Natural killer cell treated with Interleukin-12 subunit alpha and Interleukin-12 subunit beta and Interleukin-15 and Interleukin-18, amount 100 ng/mL, for 72 hours (primary cell): ENCODE data around the gene MAEL. TPM values are rescaled to one million over a fixed set of nuclear protein-coding genes. Genes with fewer than 3 reads are reported as not detected.

Experiments
- ATAC-seq, 2 donors: fragments of 150-1000 bp; cut with Tn5 transposase in 1 of 2; sonication (Bioruptor Pico), chemical (Tn5 transposase) in 1 of 2; 2 replicates each; pipeline ENCODE4 v1.10.0; 2021
- DNase-seq: peaks from one replicate; pipeline ENCODE4 v3.0.0; 2022; ENCODE audit warnings: low spot score
- H3K27ac Mint-ChIP-seq, 2 donors: 1 replicate in 1 of 2; 2 replicates in 1 of 2; pipeline ENCODE4 v1.8.0; 2022; ENCODE audit warnings: mixed read lengths in 2 of 2, mild to moderate bottlenecking in 1 of 2, moderate library complexity in 1 of 2
- H3K27me3 Mint-ChIP-seq, 2 donors: 1 replicate in 1 of 2; 2 replicates in 1 of 2; pipeline ENCODE4 v1.8.0; 2022; ENCODE audit warnings: mixed read lengths in 2 of 2
- H3K36me3 Mint-ChIP-seq: one replicate; pipeline ENCODE4 v1.8.0; 2022; ENCODE audit warnings: mixed read lengths
- H3K4me1 Mint-ChIP-seq, 2 donors: 1 replicate in 1 of 2; 2 replicates in 1 of 2; pipeline ENCODE4 v1.8.0; 2022; ENCODE audit warnings: low read depth in 2 of 2, mixed read lengths in 2 of 2, mild to moderate bottlenecking in 1 of 2
- H3K4me3 Mint-ChIP-seq: one replicate; pipeline ENCODE4 v1.8.0; 2022; ENCODE audit warnings: mixed read lengths
- H3K9me3 Mint-ChIP-seq: 2 replicates; pipeline ENCODE4 v1.8.0; 2022; ENCODE audit warnings: mixed read lengths
- total RNA-seq, 2 donors: library from RNA; stranded (reverse); gene quantifications; one replicate each; pipeline ENCODE4 v1.2.3, GENCODE V29; 2022

The MAEL gene
- not detected for total RNA-seq

DNA sequence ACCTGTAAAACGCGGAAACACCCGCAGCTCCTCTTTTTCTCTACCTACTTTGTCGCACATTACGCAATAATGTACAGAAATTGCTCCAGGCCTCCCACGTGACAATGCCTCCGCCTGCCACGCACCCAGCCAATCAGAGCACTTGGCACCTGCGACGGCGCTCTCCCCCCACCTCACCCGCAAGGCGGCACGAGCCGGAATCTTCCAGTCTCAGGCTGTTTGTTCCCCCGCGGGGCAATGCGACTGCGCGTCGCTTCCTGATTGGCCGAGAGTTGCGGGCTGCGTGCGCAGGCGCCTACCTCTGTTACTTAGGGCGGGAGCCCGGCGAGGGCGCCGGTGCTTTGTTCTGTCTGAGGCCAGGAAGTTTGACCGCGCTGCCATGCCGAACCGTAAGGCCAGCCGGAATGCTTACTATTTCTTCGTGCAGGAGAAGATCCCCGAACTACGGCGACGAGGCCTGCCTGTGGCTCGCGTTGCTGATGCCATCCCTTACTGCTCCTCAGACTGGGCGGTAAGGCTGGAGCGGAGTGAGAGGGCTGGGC lies at the start of gene MAEL:
TSS of gene MAEL (plus strand) at position 307 of the 542 bp plus-strand sequence. CDS start at position 380, 73 bp downstream.
- no peak within 1 kb of the TSS for H3K4me3 Mint-ChIP-seq
- H3K9me3 Mint-ChIP-seq: no peaks in the 10 kb centered on the region
- H3K27me3 Mint-ChIP-seq: peaks cover 29 to 34% of the 10 kb centered on the region in 2 donors
- no peak for DNase-seq
- H3K27ac Mint-ChIP-seq: no peak within 1 kb of the TSS
- ATAC-seq: no peak
- no peaks in the 10 kb centered on the region for H3K4me1 Mint-ChIP-seq
- H3K36me3 Mint-ChIP-seq: no peaks in the 10 kb centered on the region

DNA sequence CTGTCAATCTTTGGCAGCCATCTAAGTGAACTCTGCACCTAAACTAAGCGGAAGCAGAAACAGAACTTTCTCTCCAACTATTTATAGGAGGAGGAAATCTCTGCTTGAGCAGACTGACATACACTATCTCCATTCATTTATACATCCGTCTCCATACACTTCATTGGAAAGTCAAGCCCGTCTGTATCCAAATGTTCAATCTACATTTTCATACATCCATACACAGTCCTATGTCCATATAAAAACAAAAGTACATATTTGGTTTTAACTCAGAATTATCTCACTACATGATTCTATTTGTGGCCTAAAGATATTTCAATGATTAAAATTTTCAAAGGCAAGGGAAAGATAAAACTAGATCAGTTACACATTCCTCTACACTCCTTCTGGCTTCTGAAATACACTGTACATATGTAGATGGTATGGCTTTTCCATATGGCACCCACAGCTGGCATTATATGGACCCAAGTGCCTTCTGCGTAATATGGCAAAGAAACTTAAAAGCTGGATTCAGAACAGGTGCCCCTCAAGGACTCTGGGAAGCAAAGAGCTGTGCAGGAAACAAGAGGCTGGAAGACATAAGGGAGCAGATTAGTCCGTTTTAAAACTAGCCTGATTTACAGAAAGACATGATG lies 49.2 kb upstream of the MAEL start:
- Mint-ChIP-seq H3K4me3 (no peak overlapping the region), H3K9me3 (no peaks in the 10 kb centered on the region), H3K4me1 (peaks cover 0 to 4% of the 10 kb centered on the region in 2 donors), H3K27me3 (peaks cover 2 to 12% of the 10 kb centered on the region in 2 donors), H3K36me3 (no peaks in the 10 kb centered on the region), H3K27ac (no peak overlapping the region)
- no peak for ATAC-seq
- DNase-seq: no peak

- DNase-seq (no peak), ATAC-seq (no peak)
- H3K9me3 Mint-ChIP-seq: no peaks in the 10 kb centered on the region
- no peak overlapping the region for H3K4me3 Mint-ChIP-seq
- H3K36me3 Mint-ChIP-seq: no peaks in the 10 kb centered on the region
- H3K27me3 Mint-ChIP-seq: peaks cover 11 to 41% of the 10 kb centered on the region in 2 donors
- H3K27ac Mint-ChIP-seq: no peak overlapping the region
- peaks cover 6 to 7% of the 10 kb centered on the region in 2 donors for H3K4me1 Mint-ChIP-seq
Observed at GRCh38 chr1:166944186-166944967, 44.7 kb upstream of the MAEL start.

DNA sequence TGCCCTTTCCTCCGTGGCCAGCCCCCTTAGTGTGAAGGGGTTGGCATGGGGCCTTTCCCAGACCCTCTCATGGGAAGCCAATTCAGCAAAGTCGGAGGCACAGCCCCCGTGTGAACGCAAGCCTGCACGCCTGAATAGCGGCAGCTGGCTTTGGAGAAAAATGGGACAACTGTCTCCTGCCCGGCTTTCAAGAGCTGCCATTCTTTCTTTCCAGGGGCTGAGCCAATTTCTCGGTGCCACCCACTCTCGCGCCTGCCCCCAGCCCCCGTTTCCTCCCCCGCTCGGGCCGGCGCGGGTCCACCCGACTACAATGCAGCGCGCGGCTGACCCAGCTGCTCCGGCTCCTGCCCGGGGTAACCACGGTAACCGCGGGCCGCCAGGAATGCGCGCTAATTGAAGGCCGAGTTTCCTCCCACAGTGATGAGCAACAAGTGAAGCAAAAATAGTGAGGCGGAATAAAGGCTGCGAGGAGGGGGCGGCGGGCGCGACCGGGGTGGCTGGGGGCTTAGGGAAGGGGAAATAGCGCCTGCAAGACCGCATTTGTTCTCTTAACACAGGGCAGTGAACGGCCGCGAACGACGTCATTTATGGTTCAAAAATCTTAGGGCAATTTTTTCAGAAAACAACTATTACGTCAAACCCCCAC lies 41.6 kb upstream of the MAEL start:
- no peak overlapping the region for H3K27ac Mint-ChIP-seq
- no peaks in the 10 kb centered on the region for H3K36me3 Mint-ChIP-seq
- H3K4me1 Mint-ChIP-seq: peaks cover 6 to 7% of the 10 kb centered on the region in 2 donors
- ATAC-seq: peak; percentile 51 to 73
- no peaks in the 10 kb centered on the region for H3K9me3 Mint-ChIP-seq
- H3K4me3 Mint-ChIP-seq: peak overlapping the region; percentile 42
- H3K27me3 Mint-ChIP-seq: peaks cover 13 to 45% of the 10 kb centered on the region in 2 donors
- DNase-seq: no peak

GRCh38 chr1:166948856-166949350 lies 40.2 kb upstream of the MAEL start:
- no peaks in the 10 kb centered on the region for H3K36me3 Mint-ChIP-seq
- no peak for ATAC-seq
- DNase-seq: no peak
- no peak overlapping the region for H3K4me3 Mint-ChIP-seq
- H3K27me3 Mint-ChIP-seq: peaks cover 12 to 50% of the 10 kb centered on the region in 2 donors
- H3K4me1 Mint-ChIP-seq: peaks cover 6 to 7% of the 10 kb centered on the region in 2 donors
- no peaks in the 10 kb centered on the region for H3K9me3 Mint-ChIP-seq
- H3K27ac Mint-ChIP-seq: no peak overlapping the region

- H3K36me3 Mint-ChIP-seq: no peaks in the 10 kb centered on the region
- DNase-seq (no peak), ATAC-seq (no peak)
- H3K9me3 Mint-ChIP-seq: no peaks in the 10 kb centered on the region
- H3K4me3 Mint-ChIP-seq: no peak overlapping the region
- peaks cover 0 to 6% of the 10 kb centered on the region in 2 donors for H3K4me1 Mint-ChIP-seq
- H3K27me3 Mint-ChIP-seq: peaks cover 10 to 44% of the 10 kb centered on the region in 2 donors
- H3K27ac Mint-ChIP-seq: no peak overlapping the region
Observed at GRCh38 chr1:166950156-166950555, 38.9 kb upstream of the MAEL start.

DNA sequence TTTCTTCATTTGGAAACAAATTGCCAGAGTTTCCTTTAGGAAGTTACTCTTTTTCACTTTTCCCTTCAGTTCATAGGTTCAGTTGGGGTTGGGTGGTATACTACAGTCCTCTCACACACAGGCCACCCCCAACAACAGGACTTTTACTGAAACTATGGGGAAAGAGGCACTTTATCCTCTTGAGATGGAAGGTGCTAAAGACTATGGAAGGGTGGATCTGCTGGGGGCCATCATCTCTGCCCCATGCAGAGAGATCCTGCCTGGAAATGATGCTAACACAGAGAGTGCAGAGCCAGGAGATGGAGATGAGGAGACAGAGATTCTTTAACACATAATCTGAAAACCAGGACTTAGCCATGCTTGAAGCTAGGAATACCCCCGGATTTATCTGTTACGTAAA lies 38.0 kb upstream of the MAEL start:
- Mint-ChIP-seq H3K4me3 (no peak overlapping the region), H3K36me3 (no peaks in the 10 kb centered on the region), H3K27me3 (peaks cover 10 to 35% of the 10 kb centered on the region in 2 donors), H3K27ac (no peak overlapping the region), H3K4me1 (peaks cover 0 to 6% of the 10 kb centered on the region in 2 donors), H3K9me3 (no peaks in the 10 kb centered on the region)
- DNase-seq (no peak), ATAC-seq (no peak)

GRCh38 chr1:166952002-166952746 lies 36.9 kb upstream of the MAEL start:
- ATAC-seq (peak in 1 of 2 donors; percentile 43), DNase-seq (no peak)
- Mint-ChIP-seq H3K27ac (no peak overlapping the region), H3K9me3 (no peaks in the 10 kb centered on the region), H3K4me3 (no peak overlapping the region), H3K4me1 (peaks cover 0 to 6% of the 10 kb centered on the region in 2 donors), H3K27me3 (peaks cover 10 to 24% of the 10 kb centered on the region in 2 donors), H3K36me3 (no peaks in the 10 kb centered on the region)

DNA sequence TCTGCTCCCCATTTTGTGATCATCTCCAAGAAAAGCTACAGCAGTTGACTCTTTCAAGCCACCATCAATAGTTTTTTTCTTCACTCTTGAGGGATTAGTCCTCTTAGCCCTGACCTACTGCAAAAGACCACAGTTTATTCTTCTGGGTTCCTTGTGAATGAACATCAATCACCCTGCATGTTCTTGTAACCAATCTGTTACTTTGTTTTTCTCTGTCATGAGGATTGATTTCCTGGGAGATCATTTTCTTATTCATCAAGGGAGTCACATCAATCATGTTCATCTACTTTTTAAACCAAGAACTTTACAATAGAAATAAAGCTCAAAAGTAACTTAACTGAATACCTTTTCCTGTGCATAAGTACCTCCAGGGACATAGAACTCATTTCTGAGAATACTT lies 35.6 kb upstream of the MAEL start:
- Mint-ChIP-seq H3K4me3 (no peak overlapping the region), H3K27ac (no peak overlapping the region), H3K9me3 (no peaks in the 10 kb centered on the region), H3K4me1 (no peaks in the 10 kb centered on the region), H3K27me3 (peaks cover 4 to 19% of the 10 kb centered on the region in 2 donors), H3K36me3 (no peaks in the 10 kb centered on the region)
- DNase-seq (no peak), ATAC-seq (no peak)

DNA sequence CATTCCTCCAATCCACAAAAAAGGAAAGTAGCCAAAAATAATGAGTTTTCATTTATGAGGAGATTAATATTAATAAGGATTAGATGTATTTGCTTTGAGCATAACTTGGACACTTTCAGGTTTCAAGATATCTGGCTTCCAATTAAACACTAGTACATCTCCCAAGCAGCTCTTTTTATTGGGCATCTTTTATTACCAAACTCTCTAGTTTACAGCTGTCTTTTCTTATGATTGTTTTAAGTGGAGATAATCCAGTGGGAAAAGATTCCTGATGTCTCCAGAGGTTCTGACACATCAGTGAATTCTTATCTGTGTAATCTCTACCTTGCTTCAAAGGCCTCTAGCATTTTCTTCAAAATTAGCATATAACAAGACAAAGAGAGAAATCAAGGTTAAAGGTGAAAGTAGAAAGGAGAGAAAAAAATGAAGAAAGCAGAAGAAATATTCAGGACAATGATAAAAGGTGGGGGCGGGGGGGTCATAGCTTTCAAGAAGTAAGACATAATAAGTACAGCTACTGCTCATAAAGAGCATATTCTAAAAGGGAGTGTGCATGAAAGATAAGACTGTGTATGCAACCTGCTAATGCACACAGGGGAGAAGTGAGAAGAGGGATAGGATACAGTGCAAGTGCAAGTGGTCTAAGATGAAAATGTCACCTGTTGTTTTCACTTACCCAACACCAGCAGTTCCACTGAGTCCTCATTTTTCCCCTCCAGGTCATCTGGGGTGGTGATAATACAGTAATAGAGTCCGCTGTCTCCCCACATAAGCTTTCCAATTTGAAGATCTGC lies 32.8 kb upstream of the MAEL start:
- H3K4me1 Mint-ChIP-seq: no peaks in the 10 kb centered on the region
- no peaks in the 10 kb centered on the region for H3K9me3 Mint-ChIP-seq
- H3K27me3 Mint-ChIP-seq: peaks cover 5 to 23% of the 10 kb centered on the region in 2 donors
- DNase-seq: no peak
- no peaks in the 10 kb centered on the region for H3K36me3 Mint-ChIP-seq
- no peak overlapping the region for H3K4me3 Mint-ChIP-seq
- H3K27ac Mint-ChIP-seq: no peak overlapping the region
- ATAC-seq: no peak

- no peak overlapping the region for H3K4me3 Mint-ChIP-seq
- no peaks in the 10 kb centered on the region for H3K36me3 Mint-ChIP-seq
- no peaks in the 10 kb centered on the region for H3K9me3 Mint-ChIP-seq
- peaks cover 5 to 23% of the 10 kb centered on the region in 2 donors for H3K27me3 Mint-ChIP-seq
- H3K27ac Mint-ChIP-seq: no peak overlapping the region
- H3K4me1 Mint-ChIP-seq: no peaks in the 10 kb centered on the region
- no peak for DNase-seq
- no peak for ATAC-seq
Observed at GRCh38 chr1:166956872-166957271, 32.2 kb upstream of the MAEL start.

DNA sequence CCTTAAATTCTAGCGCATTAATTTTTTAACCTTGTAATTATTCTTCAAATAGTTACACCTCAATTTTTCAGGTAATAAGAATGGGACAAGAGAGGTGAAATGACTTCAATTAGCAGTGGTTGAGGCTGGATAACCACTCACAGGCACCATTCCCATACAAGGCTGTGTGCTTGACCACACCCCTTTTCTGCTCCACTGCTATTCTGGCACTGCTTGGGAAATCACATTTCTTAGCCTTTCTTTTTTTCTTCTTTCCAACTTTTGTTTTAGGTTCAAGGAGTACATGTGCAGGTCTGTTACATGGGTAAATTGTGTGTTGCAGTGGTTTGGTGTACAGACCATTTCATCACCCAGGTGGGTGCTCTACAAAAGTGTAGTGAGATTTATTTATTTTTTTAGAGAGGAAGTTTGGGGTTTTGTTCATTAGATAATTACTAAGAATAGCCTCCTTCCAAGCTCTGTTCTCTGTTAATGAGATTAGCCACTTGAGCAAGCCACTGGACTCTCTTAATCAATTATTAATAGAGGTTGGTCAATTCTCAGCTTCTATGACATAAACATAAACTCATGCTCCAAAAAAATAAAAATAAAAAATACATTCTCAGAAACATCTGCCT lies 28.1 kb upstream of the MAEL start:
- Mint-ChIP-seq H3K36me3 (no peaks in the 10 kb centered on the region), H3K9me3 (no peaks in the 10 kb centered on the region), H3K4me1 (no peaks in the 10 kb centered on the region), H3K27me3 (peaks cover 10 to 25% of the 10 kb centered on the region in 2 donors), H3K4me3 (no peak overlapping the region), H3K27ac (no peak overlapping the region)
- DNase-seq: no peak
- no peak for ATAC-seq
